ACC112 (cell line): ENCODE results near the gene CCNB1IP1.
A peak's percentile ranks its signal among the peaks of the same experiment; 100 is the strongest.
"Not testable (repeated sequence)": the region's sequence is repeated elsewhere in the genome, so short reads cannot be mapped to it uniquely, and the experiment has no call there.

Source experiments
- H2AFZ ChIP-seq: fragments of 200-600 bp; sonication (generic); one replicate; pipeline ENCODE4 v1.6.0; 2017; ENCODE audit warnings: antibody characterized with exemption, low read length; ENCODE audit not compliant: unreplicated experiment
- H3K27ac ChIP-seq: fragments of 200-600 bp; sonication (generic); 2 replicates; pipeline ENCODE4 v1.5.1; 2014; ENCODE audit warnings: low read depth, mild to moderate bottlenecking, antibody characterized with exemption, low read length, moderate library complexity
- H3K27me3 ChIP-seq: fragments of 200-600 bp; sonication (generic); 2 replicates; pipeline ENCODE4 v1.6.1; 2014; ENCODE audit warnings: mild to moderate bottlenecking, antibody characterized with exemption, low read length, moderate library complexity, mixed read lengths; ENCODE audit not compliant: insufficient read depth
- H3K36me3 ChIP-seq: fragments of 200-600 bp; sonication (generic); 2 replicates; pipeline ENCODE4 v1.6.1; 2016; ENCODE audit warnings: mild to moderate bottlenecking, antibody characterized with exemption, low read length, moderate library complexity, mixed read lengths; ENCODE audit not compliant: insufficient read depth
- H3K4me1 ChIP-seq: fragments of 200-600 bp; sonication (generic); one replicate; pipeline ENCODE4 v1.6.1; 2016; ENCODE audit warnings: low read length, mixed read lengths; ENCODE audit not compliant: insufficient read depth, unreplicated experiment, control insufficient read depth
- H3K4me3 ChIP-seq: fragments of 200-600 bp; sonication (generic); 2 replicates; pipeline ENCODE4 v1.5.1; 2014; ENCODE audit warnings: mild to moderate bottlenecking, low read depth, low read length
- H3K79me2 ChIP-seq: fragments of 200-600 bp; sonication (generic); one replicate; pipeline ENCODE4 v1.6.0; 2016; ENCODE audit warnings: low read length; ENCODE audit not compliant: control insufficient read depth, unreplicated experiment, insufficient read depth

The CCNB1IP1 gene

GRCh38 chr14:20332788-20333493 lies at the start of gene CCNB1IP1:
TSS of gene CCNB1IP1 (minus strand) at chr14:20333279. CDS start at chr14:20316523, 16,756 bp downstream.
- H3K4me3 ChIP-seq: peak within 1 kb of the TSS; percentile 93
- peaks cover 31% of the 10 kb centered on the region for H3K4me1 ChIP-seq
- H2AFZ ChIP-seq: peak within 1 kb of the TSS; percentile 92

GRCh38 chr14:20382526-20382925 lies 49.4 kb upstream of the CCNB1IP1 start:
- Histone ChIP-seq H3K4me1 (no peaks in the 10 kb centered on the region), H3K79me2 (no peaks in the 10 kb centered on the region), H3K4me3 (no peak overlapping the region), H3K27ac (no peak overlapping the region), H3K36me3 (peaks cover 14% of the 10 kb centered on the region; the same call in 1 of the 2 replicates), H2AFZ (no peak overlapping the region), H3K27me3 (no peaks in the 10 kb centered on the region)

More at GRCh38 chr14:20332788-20333493, at the start of gene CCNB1IP1:
- Histone ChIP-seq H3K36me3 (peaks cover 3% of the 10 kb centered on the region; the same call in 1 of the 2 replicates), H3K79me2 (peaks cover 49% of the 10 kb centered on the region), H3K27me3 (no peaks in the 10 kb centered on the region), H3K27ac (peak within 1 kb of the TSS; percentile 63)

- Histone ChIP-seq H3K36me3 (peaks cover 14% of the 10 kb centered on the region; the same call in 1 of the 2 replicates), H3K79me2 (no peaks in the 10 kb centered on the region), H3K27me3 (no peaks in the 10 kb centered on the region), H2AFZ (no peak overlapping the region), H3K4me3 (no peak overlapping the region), H3K4me1 (no peaks in the 10 kb centered on the region), H3K27ac (no peak overlapping the region)
Measured at GRCh38 chr14:20381341-20381740, 48.3 kb upstream of the CCNB1IP1 start.

GRCh38 chr14:20380681-20381080 lies 47.6 kb upstream of the CCNB1IP1 start:
- Histone ChIP-seq H3K79me2 (no peaks in the 10 kb centered on the region), H2AFZ (no peak overlapping the region), H3K27me3 (no peaks in the 10 kb centered on the region), H3K4me1 (no peaks in the 10 kb centered on the region), H3K36me3 (peaks cover 11% of the 10 kb centered on the region; the same call in 1 of the 2 replicates), H3K4me3 (no peak overlapping the region), H3K27ac (no peak overlapping the region)

GRCh38 chr14:20379743-20380142 lies 46.7 kb upstream of the CCNB1IP1 start:
- Histone ChIP-seq H3K27ac (no peak overlapping the region), H3K27me3 (no peaks in the 10 kb centered on the region), H3K4me1 (no peaks in the 10 kb centered on the region), H3K36me3 (peaks cover 10% of the 10 kb centered on the region; the same call in 1 of the 2 replicates), H3K79me2 (no peaks in the 10 kb centered on the region), H3K4me3 (no peak overlapping the region), H2AFZ (no peak overlapping the region)

- H2AFZ ChIP-seq: no peak overlapping the region
- no peaks in the 10 kb centered on the region for H3K27me3 ChIP-seq
- H3K4me3 ChIP-seq: no peak overlapping the region
- peaks cover 6% of the 10 kb centered on the region; the same call in 1 of the 2 replicates for H3K36me3 ChIP-seq
- no peaks in the 10 kb centered on the region for H3K79me2 ChIP-seq
- H3K4me1 ChIP-seq: no peaks in the 10 kb centered on the region
- H3K27ac ChIP-seq: no peak overlapping the region
Measured at GRCh38 chr14:20377171-20377570, 44.1 kb upstream of the CCNB1IP1 start.

- no peaks in the 10 kb centered on the region for H3K4me1 ChIP-seq
- H3K79me2 ChIP-seq: no peaks in the 10 kb centered on the region
- H2AFZ ChIP-seq: no peak overlapping the region
- H3K27me3 ChIP-seq: no peaks in the 10 kb centered on the region
- H3K27ac ChIP-seq: no peak overlapping the region
- peaks cover 12% of the 10 kb centered on the region; the same call in 1 of the 2 replicates for H3K36me3 ChIP-seq
- no peak overlapping the region for H3K4me3 ChIP-seq
Measured at GRCh38 chr14:20376071-20376588, 43.1 kb upstream of the CCNB1IP1 start.

GRCh38 chr14:20375471-20375870 lies 42.4 kb upstream of the CCNB1IP1 start:
- Histone ChIP-seq H3K36me3 (peaks cover 17% of the 10 kb centered on the region; the same call in 1 of the 2 replicates), H3K27me3 (no peaks in the 10 kb centered on the region), H3K27ac (no peak overlapping the region), H3K79me2 (no peaks in the 10 kb centered on the region), H3K4me1 (no peaks in the 10 kb centered on the region), H2AFZ (no peak overlapping the region), H3K4me3 (no peak overlapping the region)

GRCh38 chr14:20372796-20373195 lies 39.7 kb upstream of the CCNB1IP1 start:
- Histone ChIP-seq H2AFZ (no peak overlapping the region), H3K4me1 (no peaks in the 10 kb centered on the region), H3K27ac (no peak overlapping the region), H3K79me2 (no peaks in the 10 kb centered on the region), H3K36me3 (peaks cover 24% of the 10 kb centered on the region; the same call in 1 of the 2 replicates), H3K4me3 (no peak overlapping the region), H3K27me3 (no peaks in the 10 kb centered on the region)

GRCh38 chr14:20365928-20366327 lies 32.8 kb upstream of the CCNB1IP1 start:
- Histone ChIP-seq H3K4me1 (no peaks in the 10 kb centered on the region), H3K4me3 (no peak overlapping the region), H3K36me3 (peaks cover 16% of the 10 kb centered on the region), H3K27ac (no peak overlapping the region), H3K27me3 (no peaks in the 10 kb centered on the region), H3K79me2 (no peaks in the 10 kb centered on the region), H2AFZ (no peak overlapping the region)

GRCh38 chr14:20358474-20358873 lies 25.4 kb upstream of the CCNB1IP1 start:
- H3K79me2 ChIP-seq, H2AFZ ChIP-seq, H3K4me1 ChIP-seq, H3K27ac ChIP-seq, H3K27me3 ChIP-seq, H3K4me3 ChIP-seq: not testable (repeated sequence)
- H3K36me3 ChIP-seq: peaks cover 29% of the 10 kb centered on the region
